NCI-H1092 treated with DMSO at 0.1 percent for 48 hours (cell line): ENCODE measurements around the gene PIGL.
A peak's percentile ranks its signal among the peaks of the same experiment; 100 is the strongest.
"Not testable (repeated sequence)": the region's sequence is repeated elsewhere in the genome, so short reads cannot be mapped to it uniquely, and the experiment has no call there.

Experiments used
- DNase-seq: peaks from one replicate; lab custom pipeline; 2025; lab: John Stamatoyannopoulos, UW

PIGL gene

GRCh38 chr17:16217002-16217635 lies at the start of gene PIGL:
PIGL (plus strand) TSS chr17:16217210; CDS start chr17:16217227, 17 bp downstream.
- peak; percentile 82 for DNase-seq

DNA sequence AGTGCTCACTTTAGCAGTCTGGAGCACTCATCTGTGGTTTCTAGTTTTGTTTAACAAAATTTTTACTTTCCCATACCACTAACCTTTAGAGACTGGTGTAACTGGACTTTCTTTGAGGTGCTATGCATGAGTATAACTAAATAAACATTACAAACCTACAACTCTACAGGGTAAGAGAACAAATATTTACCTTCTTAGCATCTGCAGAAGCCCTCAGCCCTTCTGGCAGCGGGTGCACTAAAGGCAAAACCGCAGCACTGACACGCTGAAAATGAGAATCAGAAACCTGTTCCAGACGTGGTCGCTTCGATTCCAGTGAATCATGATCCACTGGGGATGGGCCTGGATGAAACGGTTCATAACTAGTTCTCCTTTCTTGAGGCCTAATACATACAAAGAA lies 45.4 kb upstream of the PIGL start:
- no peak for DNase-seq

DNA sequence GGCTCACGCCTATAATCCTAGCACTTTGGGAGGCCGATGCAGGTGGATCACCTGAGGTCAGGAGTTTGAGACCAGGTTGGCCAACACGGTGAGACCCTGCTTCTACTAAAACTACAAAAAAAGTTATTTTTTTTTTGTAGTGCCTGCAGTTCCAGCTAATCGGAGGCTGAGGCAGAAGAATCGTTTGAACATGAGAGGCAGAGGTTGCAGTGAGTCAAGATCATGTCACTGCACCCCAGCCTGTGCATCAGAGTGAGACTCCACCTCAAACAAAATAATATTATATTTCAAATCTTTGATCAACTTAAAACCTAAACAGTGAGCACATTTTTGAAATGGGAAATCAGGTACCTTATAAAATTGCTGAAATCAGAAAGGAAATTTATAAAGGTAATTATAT lies 38.2 kb upstream of the PIGL start:
- DNase-seq, result no peak

DNA sequence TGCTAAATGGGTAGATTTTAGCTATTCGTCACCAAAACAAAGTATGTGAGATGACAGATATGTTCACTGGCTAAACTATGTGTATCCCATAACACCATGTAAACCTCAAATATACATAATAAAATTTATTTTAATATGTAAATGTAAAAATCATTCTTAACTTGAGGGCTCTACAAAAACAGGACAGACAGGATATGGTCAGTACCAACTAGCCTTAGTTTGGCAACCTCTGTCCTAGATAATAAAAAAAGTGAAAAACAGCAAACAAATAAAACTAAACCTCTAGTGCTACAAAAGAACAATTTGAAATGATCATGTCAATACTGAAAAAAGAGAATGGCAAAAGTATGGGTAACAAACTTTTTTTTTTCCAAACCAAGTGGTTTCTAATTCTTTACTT lies 35.4 kb upstream of the PIGL start:
- no peak for DNase-seq

GRCh38 chr17:16187642-16188041 lies 29.4 kb upstream of the PIGL start:
- no peak for DNase-seq

DNA sequence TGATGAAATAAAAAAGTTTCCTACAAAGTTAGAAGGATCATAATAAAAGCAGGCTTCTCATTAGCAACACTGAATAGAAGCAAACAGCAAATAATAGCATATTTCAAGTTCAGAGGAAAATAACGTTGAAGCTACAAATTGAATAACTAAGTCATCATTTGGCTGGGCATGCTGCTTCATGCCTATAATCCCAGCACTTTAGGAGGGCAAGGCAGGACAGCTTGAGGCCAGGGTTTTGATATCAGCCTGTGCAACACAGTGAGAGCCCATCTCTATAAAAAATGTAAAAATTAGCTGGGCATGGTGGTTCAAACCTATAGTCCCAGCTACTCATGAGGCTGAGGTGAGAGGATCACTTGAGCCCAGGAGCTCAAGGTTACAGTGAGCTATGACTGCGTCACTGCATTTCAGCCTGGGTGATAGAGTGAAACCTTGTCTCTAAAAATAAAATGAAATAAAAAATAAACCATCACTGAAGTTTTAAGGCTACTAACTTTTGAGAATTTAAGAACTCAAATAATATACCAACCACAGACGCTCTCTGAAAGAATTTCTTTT lies 27.1 kb upstream of the PIGL start:
- DNase-seq, result no peak

GRCh38 chr17:16190703-16191360 lies 26.2 kb upstream of the PIGL start:
- no peak for DNase-seq

GRCh38 chr17:16191604-16192003 lies 25.4 kb upstream of the PIGL start:
- DNase-seq, result no peak

DNA sequence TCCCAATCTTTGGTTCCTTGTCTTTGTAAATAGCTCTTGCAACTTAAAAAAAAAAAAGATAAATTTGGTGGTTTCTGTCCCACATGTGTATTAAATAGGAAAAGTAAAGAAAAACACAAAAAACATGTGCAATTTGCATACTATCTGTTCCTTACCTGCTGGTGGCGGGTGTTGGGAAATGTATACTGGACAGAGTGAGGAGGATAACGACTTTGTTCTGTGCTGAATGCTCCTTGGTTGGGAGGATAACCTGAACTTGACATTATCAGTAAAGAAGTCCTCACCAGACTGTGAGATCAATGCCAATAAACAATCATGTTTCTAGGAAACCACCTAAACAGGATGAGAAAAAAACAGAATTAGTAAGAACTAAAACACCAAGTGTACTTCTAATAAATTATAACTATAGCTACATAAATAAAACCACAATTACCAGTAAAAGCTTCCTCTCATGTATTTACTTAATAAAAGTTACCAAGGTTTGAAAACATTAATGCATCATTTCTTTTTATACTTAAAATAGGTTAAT lies 22.6 kb upstream of the PIGL start:
- DNase-seq, result not testable (repeated sequence)

GRCh38 chr17:16197276-16197675 lies 19.7 kb upstream of the PIGL start:
- no peak for DNase-seq

DNA sequence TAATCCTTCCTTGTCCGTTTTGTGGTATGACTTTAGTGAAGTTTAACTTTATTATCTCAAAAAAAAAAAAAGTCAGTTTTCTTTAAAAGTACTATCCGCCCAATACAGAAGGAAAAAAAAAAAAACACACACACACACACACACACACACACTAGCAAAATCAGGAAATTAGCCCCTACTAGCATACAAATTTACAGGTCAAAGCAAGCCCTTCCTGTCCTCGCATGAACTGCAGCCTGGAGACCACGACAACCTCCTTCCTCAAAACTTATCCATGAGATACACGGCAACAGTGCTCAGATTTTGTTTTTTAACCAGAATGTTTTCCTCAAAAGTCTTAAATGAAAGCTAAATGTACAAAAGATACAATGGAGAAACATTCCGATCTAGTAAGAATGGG lies 17.9 kb upstream of the PIGL start:
- DNase-seq, result no peak

DNA sequence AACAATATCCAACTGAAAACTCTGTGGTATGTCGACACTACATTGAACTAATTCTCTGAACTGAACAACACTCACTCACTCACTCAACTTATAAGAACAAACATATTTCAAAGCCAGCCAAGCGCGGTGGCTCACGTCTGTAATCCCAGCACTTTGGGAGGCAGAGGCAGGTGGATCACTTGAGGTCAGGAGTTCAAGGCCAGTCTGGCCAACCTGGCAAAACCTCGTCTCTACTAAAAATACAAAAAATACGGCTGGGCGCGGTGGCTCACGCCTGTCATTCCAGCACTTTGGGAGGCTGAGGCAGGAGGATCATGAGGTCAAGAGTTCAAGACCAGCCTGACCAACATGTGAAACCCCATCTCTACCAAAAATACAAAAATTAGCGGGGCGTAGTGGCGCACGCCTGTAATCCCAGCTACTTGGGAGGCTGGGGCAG lies 15.3 kb upstream of the PIGL start:
- not testable (repeated sequence) for DNase-seq

- DNase-seq, result not testable (repeated sequence)
Observed at GRCh38 chr17:16202554-16203500, 14.2 kb upstream of the PIGL start.

GRCh38 chr17:16204763-16205162 lies 12.2 kb upstream of the PIGL start:
- not testable (repeated sequence) for DNase-seq

DNA sequence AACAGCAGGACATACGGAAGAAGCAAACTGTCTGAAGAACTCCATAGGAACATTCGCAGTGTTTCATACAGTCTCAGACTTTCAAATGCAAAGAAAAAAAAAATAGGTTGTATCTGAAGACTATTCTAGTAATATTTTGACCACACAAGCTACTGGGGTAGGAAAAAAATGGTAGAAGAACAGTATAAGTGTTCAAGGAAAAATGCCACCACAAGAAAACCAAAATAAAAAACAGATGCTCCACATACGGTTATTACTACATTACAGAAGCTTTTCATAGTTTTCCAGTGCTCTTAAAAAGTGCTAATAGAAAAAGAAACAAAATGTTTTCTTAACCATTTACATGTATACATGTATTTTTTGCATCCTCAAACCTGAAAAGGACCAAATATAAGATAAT lies 5.4 kb upstream of the PIGL start:
- no peak for DNase-seq

DNA sequence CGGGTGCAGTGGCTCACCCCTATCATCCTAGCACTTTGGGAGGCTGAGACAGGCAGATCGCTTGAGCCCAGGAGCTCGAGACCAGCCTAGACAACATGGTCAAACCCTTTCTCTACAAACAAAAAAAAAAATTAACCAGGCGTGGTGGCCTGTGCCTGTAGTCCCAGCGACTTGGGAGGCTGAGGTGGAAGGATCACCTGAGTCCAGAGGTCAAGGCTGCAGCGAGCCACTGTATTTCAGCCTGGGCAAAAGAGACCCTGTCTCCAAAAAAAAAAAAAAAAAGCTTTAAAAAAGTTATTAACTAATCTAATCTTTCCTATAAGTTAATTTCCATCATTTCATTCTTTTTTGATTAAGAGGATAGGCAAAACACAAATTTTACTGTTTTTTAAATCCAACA lies 4.2 kb upstream of the PIGL start:
- no peak for DNase-seq

DNA sequence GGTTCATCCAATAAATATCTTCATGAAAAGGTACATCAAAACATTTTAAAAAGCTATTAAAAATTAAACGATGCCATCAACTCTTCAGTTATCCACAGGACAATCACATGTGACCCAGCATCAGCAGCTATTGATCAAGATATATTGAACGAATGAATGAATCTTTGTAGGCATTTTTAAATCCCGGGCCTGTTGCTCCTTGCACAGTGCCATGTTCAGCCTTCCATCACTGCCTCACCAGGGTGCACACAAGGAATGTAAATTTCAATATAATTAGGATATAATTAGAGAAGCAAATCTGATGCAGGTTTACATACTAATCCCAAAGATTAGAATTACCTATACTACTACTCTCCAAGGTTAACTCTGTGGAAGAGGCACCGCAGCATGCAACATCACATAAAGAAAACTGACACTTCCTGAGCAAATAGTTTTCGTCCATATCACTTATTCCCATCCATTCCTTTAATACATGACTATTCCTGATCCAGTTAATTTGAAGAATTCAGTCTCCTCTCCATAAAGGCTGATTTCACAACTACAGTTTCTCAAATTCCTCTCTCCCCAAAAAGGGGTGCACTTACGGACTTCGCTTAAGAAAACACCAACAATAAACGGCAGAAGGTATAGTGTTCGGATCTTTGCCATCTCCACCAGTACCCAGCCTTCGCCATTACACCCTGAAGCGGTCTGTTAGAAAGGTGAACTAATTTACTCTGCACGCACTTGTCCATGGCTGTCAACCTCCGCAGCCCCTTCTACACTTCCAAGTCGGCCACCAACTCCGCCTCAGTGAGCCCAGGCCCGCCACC lies 2.6 kb upstream of the PIGL start:
- DNase-seq, result peak; percentile 38

DNA sequence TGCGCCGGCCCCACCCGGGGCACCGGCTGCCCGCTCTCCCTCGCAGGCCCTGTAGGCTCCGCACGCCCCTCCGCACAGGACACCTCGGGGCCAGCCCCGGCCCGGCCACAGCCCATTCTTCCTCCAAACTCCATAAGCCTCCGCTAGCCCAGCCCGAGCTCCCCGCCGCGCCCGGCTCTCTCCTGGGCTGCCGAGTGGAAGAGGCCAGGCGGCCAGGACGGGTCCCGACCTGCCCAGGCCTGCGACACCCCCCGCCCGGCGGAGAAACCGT lies 2.1 kb upstream of the PIGL start:
- DNase-seq, result peak; percentile 38

GRCh38 chr17:16215273-16215964 lies 1.6 kb upstream of the PIGL start, which contains the start of gene NCOR1:
NCOR1 (minus strand) TSS chr17:16215534; CDS start chr17:16194569, 20,965 bp downstream.
- DNase-seq, result peak; percentile 83

DNA sequence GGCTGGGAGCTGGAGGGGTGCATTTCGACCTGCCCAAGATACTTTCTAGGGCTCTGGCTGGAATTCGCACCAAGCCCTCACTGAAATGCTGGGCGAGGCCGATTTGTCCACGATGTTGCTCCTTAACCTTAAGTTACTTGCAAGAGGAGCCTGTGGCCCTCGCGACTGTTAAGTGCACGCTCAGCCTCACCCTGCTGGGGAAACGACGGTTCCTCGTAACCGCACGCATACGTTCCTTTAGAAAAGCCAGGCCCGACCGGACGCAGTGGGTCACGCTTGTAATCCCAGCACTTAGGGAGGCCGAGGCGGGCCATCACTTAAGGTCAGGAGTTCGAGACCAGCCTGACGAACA lies 1.1 kb upstream of the PIGL start:
- peak; percentile 20 for DNase-seq
